Prostate gland (tissue), 2 donors: ENCODE data around the gene CES1. TPM values are rescaled to one million over a fixed set of nuclear protein-coding genes. Genes with fewer than 3 reads are reported as not detected.
"Not testable (repeated sequence)": the region's sequence is repeated elsewhere in the genome, so short reads cannot be mapped to it uniquely, and the experiment has no call there.

ENCODE experiments used
- DNase-seq: peaks from one replicate; pipeline ENCODE4 v3.0.0-alpha.2; 2019; ENCODE audit warnings: low spot score
- H3K27ac ChIP-seq, 2 donors: fragments of 200-600 bp; sonication (generic); 2 replicates each; pipeline ENCODE4 v1.5.1; 2017 to 2019
- H3K27me3 ChIP-seq: fragments of 200-600 bp; sonication (generic); replicated peaks from 2 replicates; pipeline ENCODE4 v1.5.1; 2019; ENCODE audit not compliant: insufficient read depth
- H3K36me3 ChIP-seq, 2 donors: fragments of 200-600 bp; sonication (generic); 1 replicate in 1 of 2; 2 replicates in 1 of 2; pipeline versions ENCODE4 v1.5.1 to v1.8.1; 2017 to 2019
- H3K4me1 ChIP-seq: fragments of 200-600 bp; sonication (generic); replicated peaks from 2 replicates; pipeline ENCODE4 v1.5.1; 2019
- H3K4me3 ChIP-seq, 2 donors: fragments of 200-600 bp; sonication (generic); 2 replicates each; pipeline ENCODE4 v1.5.1; 2017 to 2019
- H3K9me3 ChIP-seq: fragments of 200-600 bp; sonication (generic); 2 replicates; pipeline ENCODE4 v1.5.1; 2017
- POLR2A ChIP-seq: fragments of 450-650 bp; IDR thresholded peaks from one replicate; pipeline ENCODE4 v1.6.1; 2016; ENCODE audit warnings: antibody characterized with exemption, mild to moderate bottlenecking
- POLR2AphosphoS5 ChIP-seq: sonication (generic); formaldehyde crosslinking; IDR thresholded peaks from one replicate; pipeline ENCODE4 v1.6.1; 2017; ENCODE audit warnings: antibody characterized with exemption
- WGBS: methylation state at CpG from one replicate; pipeline ENCODE4 v1.1.5; 2018; 5-methylcytosine and 5-hydroxymethylcytosine counted together
- intact Hi-C: fragments of 100-400 bp; cut with DNase I; formaldehyde crosslinking; loops from one replicate; pipeline ENCODE4 v1.14.2; 2022
- total RNA-seq, 2 donors: library from RNA; depleted of rRNA; stranded (reverse); fragments of >200 nt; gene quantifications; one replicate each; pipeline ENCODE4 v1.1.0, GENCODE V29; 2016
- TF ChIP-seq, protein P1 (sequence below), 4 experiments: fragments of 200-600 bp in 2 of 4; fragments of 450-650 bp in 2 of 4; sonication (generic) in 2 of 4; IDR thresholded peaks; 1 replicate in 3 of 4; 2 replicates in 1 of 4; pipeline ENCODE4 v1.5.1; 2016 to 2019; ENCODE audit warnings: antibody characterized with exemption in 4 of 4, mild to moderate bottlenecking in 2 of 4, moderate library complexity in 2 of 4

CES1 gene
- total RNA-seq, 2 donors from 2014 or later = 16.0 to 18.7 TPM

DNA sequence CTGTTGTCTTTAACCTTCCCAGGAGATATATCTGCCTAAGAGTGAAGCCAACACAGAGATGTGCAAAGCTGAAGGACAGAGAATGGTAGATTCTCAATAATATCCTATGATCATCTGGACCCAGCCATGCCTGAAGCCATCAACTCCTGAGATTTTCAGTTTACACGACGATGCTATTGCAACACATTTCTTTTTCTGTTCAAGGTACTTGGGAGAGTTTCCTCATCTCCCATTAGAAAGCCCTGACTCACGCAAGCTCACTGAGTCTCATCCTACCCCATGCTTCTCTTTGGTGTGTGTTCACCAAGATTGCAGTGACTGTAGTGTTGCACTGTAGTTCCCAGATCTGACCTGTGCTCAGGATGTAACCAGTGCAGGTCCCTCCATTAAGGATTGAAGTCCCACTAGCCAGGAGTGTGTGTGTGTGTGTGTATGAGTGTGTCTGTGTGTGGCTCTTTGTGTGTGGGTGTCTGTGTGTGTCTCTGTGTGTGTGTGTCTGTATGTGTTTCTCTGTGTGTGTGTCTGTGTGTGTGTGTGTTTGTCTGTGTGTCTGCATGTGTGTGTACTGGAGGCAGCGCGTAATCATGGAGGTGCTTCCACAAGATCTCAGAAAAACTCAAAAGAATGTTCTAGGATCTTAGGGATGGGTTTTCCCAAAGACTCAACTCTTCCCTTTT is 15.5 kb downstream of the CES1 start:
- DNase-seq = no peak
- Histone ChIP-seq H3K27ac (no peak overlapping the region), H3K9me3 (no peaks in the 10 kb centered on the region), H3K36me3 (no peaks in the 10 kb centered on the region), H3K4me3 (no peak overlapping the region), H3K4me1 (no peaks in the 10 kb centered on the region), H3K27me3 (no peaks in the 10 kb centered on the region)
- intact Hi-C loops = no loop called here
- TF ChIP-seq, protein P1, sequence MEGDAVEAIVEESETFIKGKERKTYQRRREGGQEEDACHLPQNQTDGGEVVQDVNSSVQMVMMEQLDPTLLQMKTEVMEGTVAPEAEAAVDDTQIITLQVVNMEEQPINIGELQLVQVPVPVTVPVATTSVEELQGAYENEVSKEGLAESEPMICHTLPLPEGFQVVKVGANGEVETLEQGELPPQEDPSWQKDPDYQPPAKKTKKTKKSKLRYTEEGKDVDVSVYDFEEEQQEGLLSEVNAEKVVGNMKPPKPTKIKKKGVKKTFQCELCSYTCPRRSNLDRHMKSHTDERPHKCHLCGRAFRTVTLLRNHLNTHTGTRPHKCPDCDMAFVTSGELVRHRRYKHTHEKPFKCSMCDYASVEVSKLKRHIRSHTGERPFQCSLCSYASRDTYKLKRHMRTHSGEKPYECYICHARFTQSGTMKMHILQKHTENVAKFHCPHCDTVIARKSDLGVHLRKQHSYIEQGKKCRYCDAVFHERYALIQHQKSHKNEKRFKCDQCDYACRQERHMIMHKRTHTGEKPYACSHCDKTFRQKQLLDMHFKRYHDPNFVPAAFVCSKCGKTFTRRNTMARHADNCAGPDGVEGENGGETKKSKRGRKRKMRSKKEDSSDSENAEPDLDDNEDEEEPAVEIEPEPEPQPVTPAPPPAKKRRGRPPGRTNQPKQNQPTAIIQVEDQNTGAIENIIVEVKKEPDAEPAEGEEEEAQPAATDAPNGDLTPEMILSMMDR (IDR thresholded peaks at IDR 0.05) = no peak
- no peak for TF ChIP-seq POLR2A
- no peak for TF ChIP-seq POLR2AphosphoS5
- WGBS = 93% methylated on average over 5 of the region's 5 CpGs

DNA sequence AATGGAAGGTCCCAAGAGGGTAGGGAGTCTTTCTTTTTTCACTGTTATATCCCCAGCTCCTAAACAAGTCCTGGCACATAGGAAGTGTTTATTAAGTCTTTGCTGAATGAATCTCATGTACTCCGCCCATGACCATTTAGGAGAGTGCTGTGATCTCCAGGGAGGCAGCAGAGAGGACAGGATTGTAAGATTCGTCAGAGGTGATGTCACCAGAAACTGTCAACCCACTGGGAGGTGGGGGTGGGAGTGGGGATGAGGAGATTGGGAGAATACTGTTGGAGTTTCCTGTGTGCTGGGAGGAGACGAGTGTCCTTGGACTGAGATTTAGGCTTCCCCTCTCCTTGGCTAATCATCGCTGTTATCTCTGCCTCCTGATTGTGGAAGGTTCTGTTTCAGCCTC is 16.7 kb downstream of the CES1 start:
- H3K36me3 ChIP-seq, DNase-seq, intact Hi-C loops, H3K27ac ChIP-seq, H3K4me3 ChIP-seq, H3K27me3 ChIP-seq, H3K4me1 ChIP-seq, H3K9me3 ChIP-seq: not testable (repeated sequence)
- 67% methylated on average over 4 of the region's 4 CpGs for WGBS

DNA sequence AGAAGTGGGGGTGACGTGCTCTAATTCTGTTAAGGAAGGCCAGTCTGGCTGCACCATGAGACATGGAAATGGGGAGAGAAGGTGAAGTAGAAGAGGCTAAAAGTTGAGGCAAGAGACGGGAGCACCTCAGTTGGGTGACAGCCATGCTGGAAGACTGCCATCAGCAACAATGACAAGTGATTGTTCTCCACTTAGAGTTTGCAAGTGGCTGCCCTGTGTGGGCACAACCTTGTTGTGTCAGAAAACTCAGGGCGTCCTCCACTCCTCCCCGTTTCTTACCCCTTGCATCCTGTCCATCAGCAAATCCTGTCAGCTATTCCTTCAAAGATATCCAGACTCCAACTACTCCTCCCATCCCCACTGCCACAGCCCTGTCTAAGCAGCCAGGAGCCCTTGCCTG is 17.6 kb downstream of the CES1 start:
- no peak for DNase-seq
- WGBS = 48% methylated on average over 4 of the region's 4 CpGs
- TF ChIP-seq, protein P1 (IDR thresholded peaks at IDR 0.05) = no peak
- no peak for TF ChIP-seq POLR2A
- no peak for TF ChIP-seq POLR2AphosphoS5

DNA sequence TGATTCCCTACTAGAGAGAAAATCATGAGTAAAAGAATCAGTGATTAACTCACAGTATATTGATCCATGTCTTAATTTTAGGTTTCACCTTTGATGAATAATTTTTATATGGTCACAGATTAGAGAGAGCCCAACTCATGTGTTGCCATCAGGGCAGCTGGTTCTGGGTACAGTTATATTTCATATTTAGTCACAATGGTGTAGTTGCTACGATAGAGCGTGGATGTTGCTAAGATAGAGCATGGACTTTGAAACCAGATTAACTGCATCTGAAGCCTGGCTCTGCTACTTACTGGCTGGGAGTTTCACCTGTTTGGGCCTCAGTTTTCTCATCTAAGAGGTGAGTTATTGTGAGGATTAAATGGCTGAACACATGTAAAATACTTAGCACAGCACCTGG is 18.7 kb downstream of the CES1 start:
- H3K27me3 ChIP-seq, intact Hi-C loops, H3K4me1 ChIP-seq, H3K4me3 ChIP-seq, H3K9me3 ChIP-seq, H3K36me3 ChIP-seq, H3K27ac ChIP-seq, DNase-seq: not testable (repeated sequence)
- WGBS = 44% methylated on average over 2 of the region's 2 CpGs

More for the DNA sequence above, 17.6 kb downstream of the CES1 start:
- intact Hi-C loops = no loop called here
- Histone ChIP-seq H3K4me3 (no peak overlapping the region), H3K27me3 (no peaks in the 10 kb centered on the region), H3K9me3 (no peaks in the 10 kb centered on the region), H3K27ac (no peak overlapping the region), H3K36me3 (no peaks in the 10 kb centered on the region), H3K4me1 (no peaks in the 10 kb centered on the region)

DNA sequence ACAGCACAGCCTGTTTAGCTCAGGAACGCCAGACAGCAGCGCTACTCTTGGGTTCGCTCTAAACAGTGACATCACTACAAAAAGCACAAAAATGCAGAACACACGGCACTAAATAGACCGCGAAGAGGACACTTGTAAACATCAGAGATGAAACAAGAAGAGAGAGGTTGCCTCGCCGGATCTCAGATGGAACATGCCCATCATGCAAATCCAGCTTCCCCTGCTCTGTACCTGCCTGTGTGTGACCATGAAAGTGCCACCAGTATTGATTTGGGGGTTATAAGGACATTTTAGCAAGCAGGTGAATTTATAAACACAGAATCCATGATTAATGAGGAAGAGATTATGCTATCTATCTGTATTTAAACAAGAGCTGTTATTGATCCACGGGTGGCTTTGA is 19.2 kb downstream of the CES1 start:
- H3K9me3 ChIP-seq, H3K27me3 ChIP-seq, intact Hi-C loops, H3K27ac ChIP-seq, H3K4me3 ChIP-seq, DNase-seq, H3K36me3 ChIP-seq, H3K4me1 ChIP-seq: not testable (repeated sequence)
- WGBS = 54% methylated on average over 7 of the region's 9 CpGs

DNA sequence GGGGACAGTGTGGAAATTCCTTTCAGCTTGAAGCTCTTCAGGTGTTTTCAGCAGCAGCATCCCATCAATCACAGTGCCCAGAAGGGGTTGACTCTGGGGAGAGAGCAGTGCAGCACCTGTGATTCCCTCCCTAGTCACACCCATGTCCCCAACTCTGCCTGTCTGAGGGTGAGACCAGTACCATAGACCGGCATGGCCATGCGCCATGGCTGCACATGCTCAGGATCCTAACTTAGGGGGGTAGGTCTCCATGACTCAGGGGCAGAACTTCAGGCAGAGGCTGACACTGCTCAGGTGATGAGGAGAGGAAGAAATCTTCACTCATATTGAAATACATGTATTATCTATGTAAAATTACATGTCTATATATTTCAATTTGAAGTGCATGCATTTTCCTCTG is 19.9 kb downstream of the CES1 start:
- no peaks in the 10 kb centered on the region for H3K4me1 ChIP-seq
- H3K27ac ChIP-seq = no peak overlapping the region
- no peaks in the 10 kb centered on the region for H3K9me3 ChIP-seq
- 50% methylated on average over 2 of the region's 2 CpGs for WGBS
- no peaks in the 10 kb centered on the region for H3K36me3 ChIP-seq
- H3K27me3 ChIP-seq = no peaks in the 10 kb centered on the region
- TF ChIP-seq, protein P1 (IDR thresholded peaks at IDR 0.05) = no peak
- TF ChIP-seq POLR2A (no peak), POLR2AphosphoS5 (no peak)
- H3K4me3 ChIP-seq = no peak overlapping the region
- intact Hi-C loops = no loop called here
- no peak for DNase-seq
